T47D (cell line): Measurements from ENCODE around the gene SEMA3F.

ENCODE experiments used
- DNase-seq, 2 experiments: peaks; one replicate each; pipeline versions ENCODE4 v3.0.0 to v3.0.0-alpha.2; 2011 to 2012; ENCODE audit warnings: low read depth in 1 of 2, low spot score in 1 of 2
- JUND ChIP-seq: IDR thresholded peaks from 2 replicates; pipeline ENCODE4 v1.6.1; 2012; ENCODE audit warnings: low read depth
- in situ Hi-C: cut with HindIII; loops from 2 replicates; pipeline ENCODE4 v1.10.0; 2016; ENCODE audit warnings: low sequenced_read_pairs, low pct_unique_long_range_greater_than_20kb

Gene SEMA3F

DNA sequence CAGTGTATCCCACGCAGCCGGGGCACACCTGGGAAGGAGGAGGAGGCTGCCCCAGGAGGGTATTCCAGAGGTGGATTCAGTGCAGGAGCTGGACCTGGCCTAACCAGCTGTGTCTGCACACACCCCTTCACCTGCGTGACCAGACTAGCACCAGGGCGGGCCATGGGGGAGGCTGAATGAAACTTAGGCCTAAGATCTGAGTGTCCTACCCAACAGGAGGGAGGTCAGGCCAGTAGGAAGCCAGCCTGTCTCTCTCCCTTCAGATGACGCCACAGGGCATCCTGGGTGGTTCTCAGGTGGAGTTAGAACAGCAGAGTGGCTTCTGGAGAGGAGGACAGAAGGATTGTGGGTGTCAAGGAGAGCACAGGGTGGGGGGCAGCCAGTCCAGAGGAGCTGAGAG is 3.4 kb upstream of the SEMA3F start:
- in situ Hi-C loops = no loop called here
- DNase-seq = peak in 1 of 2 experiments; percentile 84
- TF ChIP-seq JUND = no peak

DNA sequence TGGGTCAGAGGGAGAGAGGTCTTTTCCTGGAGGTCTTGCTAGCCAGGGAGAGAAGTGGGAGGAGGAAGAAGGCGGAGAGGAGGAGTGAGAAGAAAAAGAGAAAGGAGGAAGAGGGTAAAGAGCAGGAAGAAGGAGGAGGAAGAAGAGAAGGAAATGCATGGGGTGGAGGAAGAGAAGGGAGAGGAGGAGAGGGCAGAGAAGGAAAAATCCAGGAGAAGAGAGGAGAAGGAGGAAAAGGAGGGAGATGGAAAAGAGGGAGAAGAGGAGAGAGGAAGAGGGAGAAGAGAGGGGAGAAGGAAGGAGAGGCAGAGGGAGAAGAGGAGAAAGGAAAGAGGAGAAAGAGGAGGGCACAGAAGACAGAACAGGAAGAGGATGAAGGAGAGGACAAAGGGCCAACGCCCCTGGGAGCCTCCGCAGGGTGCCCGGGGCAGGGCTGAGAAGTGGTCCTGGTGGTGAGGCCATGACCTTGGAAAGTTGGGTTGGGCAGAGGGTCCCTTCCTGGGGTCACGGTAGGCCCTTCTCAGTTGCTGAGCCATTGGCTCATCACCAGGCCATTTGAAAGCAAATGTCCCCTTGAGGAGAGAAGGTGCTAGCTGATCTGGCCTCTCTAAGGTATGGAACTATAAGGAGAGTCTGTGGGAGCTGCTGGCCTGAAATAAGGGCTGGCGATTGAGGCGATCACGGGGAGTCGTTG is 1.2 kb upstream of the SEMA3F start:
- no peak for TF ChIP-seq JUND
- no peak for DNase-seq
- in situ Hi-C loops = no loop called here

DNA sequence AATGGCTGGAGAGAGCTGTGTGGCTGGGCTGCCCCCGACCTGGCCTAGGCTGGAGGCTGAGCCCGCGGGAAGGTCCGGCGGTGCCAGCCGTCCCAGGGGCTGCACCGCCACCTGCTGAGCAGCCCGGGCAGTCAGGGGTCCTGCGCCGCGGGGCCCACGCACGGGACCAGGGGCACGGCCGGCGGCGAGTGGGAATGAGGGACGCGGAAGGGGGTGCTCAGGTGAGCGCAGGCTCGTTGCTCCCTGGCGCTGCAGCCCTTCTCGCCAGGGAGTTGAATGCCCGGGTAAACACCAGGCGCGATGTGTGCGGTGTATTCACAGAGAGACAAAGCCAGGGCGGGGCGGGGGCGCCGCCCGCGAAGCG is 666 bp upstream of the SEMA3F start:
- TF ChIP-seq JUND = no peak
- in situ Hi-C loops = no loop called here
- DNase-seq = no peak

DNA sequence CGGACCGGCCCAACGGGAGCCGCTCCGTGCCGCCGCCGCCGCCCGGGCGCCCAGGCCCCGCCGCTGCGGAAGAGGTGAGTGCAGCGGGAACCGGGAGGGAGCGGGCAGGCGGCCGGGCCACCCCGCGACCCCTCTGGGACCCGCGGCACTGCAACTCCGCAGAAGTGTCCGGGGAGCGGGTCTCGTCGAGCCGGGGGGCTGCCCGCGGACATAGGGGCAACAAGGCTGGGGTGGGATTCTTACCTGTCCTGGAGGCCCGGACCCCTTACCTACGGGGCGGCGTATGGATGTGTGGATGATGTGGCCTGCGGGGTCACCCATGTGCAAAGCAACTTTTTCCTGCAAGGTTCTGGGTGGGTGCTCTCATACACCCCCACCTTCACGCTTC is 361 bp downstream of the SEMA3F start:
- DNase-seq = no peak
- TF ChIP-seq JUND = no peak
- in situ Hi-C loops = no loop called here

DNA sequence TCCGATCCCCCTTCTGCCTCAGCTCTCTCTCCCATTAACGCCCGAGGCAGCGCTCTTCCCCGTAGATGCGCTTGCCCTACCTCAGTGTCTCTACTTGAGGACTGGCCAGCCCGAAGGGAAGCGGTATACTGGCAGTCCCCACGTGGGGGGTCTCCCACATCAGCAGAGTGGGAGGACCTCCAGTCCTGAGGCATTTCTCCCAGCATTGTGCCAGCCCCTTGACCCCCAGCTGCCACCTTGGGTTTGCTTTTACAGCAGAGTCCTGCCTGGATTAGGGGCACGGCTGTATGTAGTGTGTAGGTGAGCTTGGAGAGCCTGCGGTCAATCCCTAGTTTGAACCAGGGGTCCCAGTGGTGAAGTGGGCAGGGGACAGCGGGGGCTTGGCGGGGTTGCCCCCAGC is 767 bp downstream of the SEMA3F start:
- TF ChIP-seq JUND = no peak
- in situ Hi-C loops = no loop called here
- DNase-seq = no peak

DNA sequence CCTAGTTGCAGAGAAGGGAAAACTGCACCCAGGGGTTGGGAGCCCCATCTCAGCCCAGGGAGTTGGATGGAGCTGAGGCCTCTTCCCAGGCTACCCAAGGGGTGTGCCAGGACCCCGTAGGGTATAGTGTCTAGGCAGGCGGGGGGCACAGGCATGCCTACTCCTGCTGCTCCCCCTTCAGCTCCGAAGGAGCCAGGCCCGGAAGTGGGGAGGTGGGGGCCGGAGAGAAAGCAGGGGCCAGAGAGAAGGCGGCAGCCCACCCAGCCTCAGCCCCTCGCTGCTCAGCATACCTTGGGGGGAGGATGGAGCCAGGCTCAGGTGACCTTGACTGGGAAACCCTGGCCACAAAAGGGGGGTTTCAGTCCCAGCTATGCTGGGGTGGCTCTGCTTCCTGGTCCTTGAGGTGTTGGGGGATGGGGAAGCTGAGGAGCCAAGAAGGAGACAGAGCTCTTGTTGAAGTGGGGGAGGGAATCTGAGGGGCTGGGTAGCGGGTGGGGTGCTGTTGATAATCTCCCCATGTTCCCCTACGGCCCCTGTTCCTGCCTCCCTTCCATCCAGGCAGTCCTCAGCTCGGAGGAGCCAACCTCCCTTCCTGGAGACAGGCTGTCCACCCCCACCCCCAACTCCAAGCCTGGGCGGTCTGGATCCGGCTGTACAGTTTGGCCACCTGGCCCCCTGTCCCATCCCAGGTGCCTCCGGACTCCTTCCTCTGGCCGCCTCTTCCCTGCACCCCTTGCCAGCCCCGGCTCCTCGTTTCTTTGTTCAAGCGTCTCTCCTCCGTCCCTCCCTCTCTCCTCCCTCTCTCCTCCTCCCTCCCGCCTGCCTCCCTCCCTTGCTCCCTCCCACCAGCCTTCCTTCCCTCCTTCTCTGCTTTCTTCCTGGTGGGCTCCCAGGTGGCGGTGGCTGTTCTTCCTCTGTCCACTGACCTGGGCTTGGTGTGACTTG is 1.7 kb downstream of the SEMA3F start:
- in situ Hi-C loops = no loop called here
- DNase-seq = peak; percentile 57 to 70
- TF ChIP-seq JUND = no peak

DNA sequence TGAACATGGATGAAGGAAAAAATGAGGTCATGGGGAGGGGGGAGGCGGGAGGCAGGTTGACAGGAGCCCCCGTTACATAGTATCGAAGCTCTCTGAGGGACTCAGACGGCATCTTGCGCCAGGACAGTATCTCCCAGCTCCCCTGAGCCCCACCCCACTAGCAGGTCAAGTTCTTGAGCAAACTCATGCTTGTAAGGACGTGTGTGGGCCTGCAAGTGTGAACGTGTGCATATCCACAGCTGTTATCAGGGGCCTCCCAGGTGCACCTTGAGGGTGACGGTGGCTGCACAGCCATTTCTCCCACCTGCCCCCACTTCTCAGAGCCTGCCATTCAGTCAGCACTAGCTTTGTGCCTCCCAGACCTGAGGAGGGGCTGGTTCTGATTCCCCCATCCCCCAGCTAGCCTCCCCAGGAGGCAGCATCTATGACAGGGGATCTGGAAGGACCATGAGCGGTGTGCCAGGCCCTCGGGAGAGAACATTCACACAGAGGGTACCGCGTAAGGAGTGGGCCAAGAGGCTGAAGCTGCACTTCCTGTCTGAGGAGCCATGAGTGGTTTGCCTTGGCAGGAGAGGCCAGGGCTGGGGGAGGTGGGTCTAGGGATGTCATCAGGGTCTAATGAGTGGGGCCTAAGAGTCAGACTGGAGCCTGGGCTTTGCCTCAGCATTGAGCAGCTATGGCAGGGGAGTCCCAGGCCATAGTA is 2.9 kb downstream of the SEMA3F start:
- no peak for TF ChIP-seq JUND
- in situ Hi-C loops = no loop called here
- no peak for DNase-seq

DNA sequence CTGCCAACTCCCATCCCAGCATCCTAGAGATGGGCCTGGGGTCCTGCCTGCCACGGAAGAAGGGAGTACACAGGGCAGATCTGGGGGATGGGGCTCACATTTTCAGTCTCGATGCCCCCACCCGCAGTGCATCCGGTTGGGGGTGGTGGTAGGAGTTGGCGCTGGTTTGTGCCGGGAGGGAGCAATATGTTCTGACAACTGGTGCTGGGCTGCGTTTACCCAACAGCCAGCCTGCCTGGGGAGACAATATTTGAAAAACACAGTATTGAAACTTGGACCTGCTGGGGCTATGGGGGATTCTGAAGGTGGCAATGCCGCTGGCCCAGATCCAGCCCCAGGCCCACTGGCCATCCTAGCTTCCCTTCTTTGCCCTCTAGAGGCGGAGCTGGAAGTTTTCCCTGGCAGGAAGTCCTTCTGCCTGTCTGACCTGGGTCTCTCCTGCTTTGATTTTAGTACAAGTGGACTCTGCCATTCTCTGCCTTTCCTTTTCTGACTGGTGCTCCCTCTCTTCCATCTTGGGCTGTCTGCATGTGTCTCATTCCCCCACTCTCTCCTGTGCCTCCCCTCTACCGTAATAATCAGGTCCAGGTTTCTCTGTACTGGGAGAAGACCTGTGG is 3.5 kb downstream of the SEMA3F start:
- DNase-seq = no peak
- in situ Hi-C loops = no loop called here
- TF ChIP-seq JUND = no peak

DNA sequence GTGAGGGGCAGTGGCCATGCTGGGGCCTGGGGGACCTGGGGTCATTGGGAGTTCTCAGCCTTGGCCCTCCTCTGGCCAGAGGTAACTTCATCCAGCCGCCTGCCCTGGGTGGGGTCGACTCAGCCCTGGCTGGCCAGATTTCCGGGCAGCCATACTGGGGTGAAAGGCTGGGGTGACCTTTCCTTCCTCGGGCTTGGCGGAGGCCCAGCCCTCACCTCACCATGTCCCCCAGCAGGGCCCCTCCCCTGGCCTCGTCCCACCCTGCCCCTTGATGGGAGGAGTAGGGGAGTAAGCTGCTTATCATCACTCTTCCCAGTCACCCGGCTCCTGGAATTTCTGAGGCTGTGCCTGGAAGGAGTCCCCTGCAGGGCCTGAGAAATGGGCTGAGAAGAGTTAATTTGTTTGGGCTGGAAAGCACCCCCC is 5.4 kb downstream of the SEMA3F start:
- no peak for DNase-seq
- TF ChIP-seq JUND = no peak
- in situ Hi-C loops = no loop called here

DNA sequence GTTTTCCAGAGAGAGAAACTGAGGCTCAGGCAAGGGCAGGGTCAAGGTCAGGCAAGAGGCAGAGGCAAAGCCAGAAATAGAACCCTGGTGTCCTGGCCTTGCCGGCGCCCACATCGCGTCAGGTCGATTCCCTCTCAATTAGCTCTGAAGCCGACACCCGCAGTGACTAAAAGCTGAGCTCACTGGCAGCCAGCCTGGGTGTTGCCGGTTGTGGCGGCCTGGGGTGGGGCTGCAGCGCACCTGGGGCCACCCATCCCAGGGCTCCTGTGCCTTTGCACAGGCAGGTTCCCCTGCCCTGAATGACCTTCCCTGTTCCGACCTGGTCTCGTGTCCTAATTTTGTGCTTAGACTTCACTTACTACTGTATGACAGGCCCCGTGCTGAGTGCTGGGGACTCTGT is 6.2 kb downstream of the SEMA3F start:
- in situ Hi-C loops = no loop called here
- DNase-seq = no peak
- no peak for TF ChIP-seq JUND

DNA sequence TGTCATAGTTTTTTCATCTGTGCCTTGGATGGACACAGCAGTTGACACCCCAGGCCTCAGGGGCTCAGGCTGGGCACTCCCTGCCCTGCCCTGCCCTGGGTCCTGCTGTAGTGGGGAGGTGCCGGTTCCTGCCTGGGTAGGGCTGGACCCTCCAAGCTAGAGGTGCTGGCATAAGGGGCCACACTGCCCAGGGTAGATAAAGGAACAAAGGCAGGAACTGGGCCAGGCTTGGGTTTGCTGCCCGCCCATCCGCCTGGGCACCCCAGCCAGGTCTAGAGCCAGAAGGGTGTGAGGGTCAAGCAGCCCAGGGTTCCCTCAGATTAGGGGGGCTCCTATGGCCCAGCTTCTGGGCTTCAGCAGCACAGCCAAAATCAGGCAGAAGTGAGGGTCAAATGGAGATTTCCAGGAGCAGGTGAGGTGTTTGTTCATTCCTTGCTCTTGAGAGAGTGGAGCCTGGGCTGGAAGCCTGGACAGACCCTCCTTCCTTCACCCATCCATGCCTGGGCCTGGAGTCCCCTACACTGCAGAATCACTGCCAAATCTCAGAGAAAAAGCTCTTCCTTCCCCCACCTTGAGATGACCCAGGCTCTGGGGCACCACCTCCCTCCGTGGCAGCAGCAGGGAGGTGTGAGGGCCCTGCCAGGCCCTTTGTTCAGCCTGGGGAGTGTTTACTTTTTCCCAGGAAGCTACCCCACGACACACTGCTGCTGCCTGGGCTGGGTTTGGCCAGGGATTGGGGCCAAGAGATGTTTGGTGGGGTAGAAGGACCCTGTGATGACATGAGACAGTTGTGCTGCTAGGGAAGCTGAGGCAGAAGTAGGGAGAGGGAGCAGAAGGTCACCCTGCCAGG is 7.1 kb downstream of the SEMA3F start:
- DNase-seq = no peak
- in situ Hi-C loops = no loop called here
- TF ChIP-seq JUND = no peak
